Stimulated activated CD4-positive, alpha-beta T cell treated with anti-CD3 and anti-CD28 coated beads, Interleukin-1b, Interleukin-23, amount 100 ng/mL, for 1 hour (primary cell): ENCODE data around the gene PTGES2.
"Not testable (repeated sequence)": the region's sequence is repeated elsewhere in the genome, so short reads cannot be mapped to it uniquely, and the experiment has no call there.

Experiments used
- DNase-seq, 2 donors: peaks; one replicate each; pipeline ENCODE4 v3.0.0-alpha.2; 2020; ENCODE audit warnings: low read depth in 2 of 2

Gene PTGES2

GRCh38 chr9:128088253-128088945 lies 39.1 kb downstream of the PTGES2 start:
- no peak for DNase-seq

- no peak for DNase-seq
Measured at GRCh38 chr9:128087262-128087661, 40.3 kb downstream of the PTGES2 start.

GRCh38 chr9:128085943-128086342 lies 41.6 kb downstream of the PTGES2 start:
- DNase-seq, result no peak

- no peak for DNase-seq
Measured at GRCh38 chr9:128084746-128085145, 42.8 kb downstream of the PTGES2 start.

- no peak for DNase-seq
Measured at GRCh38 chr9:128082151-128082550, 45.4 kb downstream of the PTGES2 start.

GRCh38 chr9:128081056-128081455 lies 46.5 kb downstream of the PTGES2 start:
- no peak for DNase-seq

- no peak for DNase-seq
Measured at GRCh38 chr9:128080206-128080605, 47.3 kb downstream of the PTGES2 start.

- no peak for DNase-seq
Measured at GRCh38 chr9:128078504-128079434, 48.8 kb downstream of the PTGES2 start.

GRCh38 chr9:128077847-128078503 lies 49.6 kb downstream of the PTGES2 start:
- DNase-seq, result no peak

- DNase-seq, result no peak
Measured at GRCh38 chr9:128073253-128073886, 54.2 kb downstream of the PTGES2 start.

- peak in 1 of 2 donors; percentile 33 for DNase-seq
Measured at GRCh38 chr9:128072144-128073021, 55.1 kb downstream of the PTGES2 start.

GRCh38 chr9:128071475-128071874 lies 56.1 kb downstream of the PTGES2 start:
- DNase-seq, result not testable (repeated sequence)

- no peak for DNase-seq
Measured at GRCh38 chr9:128070874-128071273, 56.7 kb downstream of the PTGES2 start.
